SK-N-SH (cell line): ENCODE measurements around the gene PDE4B. TPM values are rescaled to one million over a fixed set of nuclear protein-coding genes. Genes with fewer than 3 reads are reported as not detected.

Experiments used
- CTCF ChIA-PET: fragments of 300-600, 350-600 bp; formaldehyde crosslinking; extraction: SDS; loops from one replicate; lab custom pipeline; 2021; lab: Yijun Ruan, JAX
- POLR2A ChIA-PET: fragments of 350-600 bp; sonication (Branson Sonifier 250); formaldehyde crosslinking; extraction: SDS; loops from one replicate; lab custom pipeline; 2020; ENCODE audit warnings: antibody characterized with exemption, inconsistent platforms; lab: Yijun Ruan, JAX
- DNase-seq: peaks from one replicate; pipeline ENCODE4 v3.0.0; 2012
- H2AFZ ChIP-seq: fragments of 200-600 bp; sonication (generic); 2 replicates; pipeline ENCODE4 v1.8.1; 2016; ENCODE audit warnings: antibody characterized with exemption, mild to moderate bottlenecking, low read depth
- H3F3A ChIP-seq: fragments of 200-600 bp; sonication (generic); replicated peaks from 2 replicates; pipeline ENCODE3; 2016; ENCODE audit warnings: antibody characterized with exemption, mild to moderate bottlenecking; ENCODE audit not compliant: insufficient read depth
- H3K27ac ChIP-seq, 2 experiments: fragments of 200-500 bp in 1 of 2; fragments of 200-600 bp in 1 of 2; sonication (Bioruptor generic) in 1 of 2; sonication (generic), shearing (Covaris generic) in 1 of 2; 2 replicates each; pipeline versions ENCODE4 v1.5.1 to v1.6.1; 2014 to 2016; ENCODE audit warnings: low read depth in 2 of 2, inconsistent platforms in 1 of 2, low read length in 1 of 2, mild to moderate bottlenecking in 1 of 2, mixed read lengths in 1 of 2
- H3K27me3 ChIP-seq: fragments of 200-600 bp; sonication (generic), shearing (Covaris generic); 2 replicates; pipeline ENCODE4 v1.6.1; 2016; ENCODE audit warnings: mixed run types; ENCODE audit not compliant: insufficient read depth
- H3K36me3 ChIP-seq, 2 experiments: fragments of 200-500 bp in 1 of 2; fragments of 200-600 bp in 1 of 2; sonication (Bioruptor generic) in 1 of 2; sonication (generic) in 1 of 2; replicated peaks in 1 of 2; 2 replicates each; pipeline versions ENCODE3 to v1.5.1; 2014 to 2016; ENCODE audit warnings: low read length in 1 of 2, mild to moderate bottlenecking in 1 of 2; ENCODE audit not compliant: insufficient read depth in 2 of 2, control insufficient read depth in 1 of 2
- H3K4me1 ChIP-seq, 2 experiments: fragments of 200-500 bp in 1 of 2; fragments of 200-600 bp in 1 of 2; sonication (Bioruptor generic) in 1 of 2; sonication (generic), shearing (Covaris generic) in 1 of 2; 2 replicates each; pipeline versions ENCODE4 v1.5.1 to v1.6.1; 2014 to 2016; ENCODE audit warnings: low read depth in 1 of 2, low read length in 1 of 2, mixed run types in 1 of 2; ENCODE audit not compliant: insufficient read depth in 2 of 2, control insufficient read depth in 1 of 2
- H3K4me2 ChIP-seq: fragments of 200-600 bp; sonication (generic), shearing (Covaris generic); 2 replicates; pipeline ENCODE4 v1.6.1; 2017; ENCODE audit warnings: mixed run types
- H3K4me3 ChIP-seq, 2 experiments: fragments of 200-500 bp in 1 of 2; fragments of 200-600 bp in 1 of 2; sonication (Bioruptor generic) in 1 of 2; sonication (generic), shearing (Covaris generic) in 1 of 2; 2 replicates each; pipeline versions ENCODE4 v1.5.1 to v1.8.1; 2014 to 2016; ENCODE audit warnings: low read depth in 2 of 2, inconsistent platforms in 1 of 2, low read length in 1 of 2, mild to moderate bottlenecking in 1 of 2, mixed read lengths in 1 of 2, moderate library complexity in 1 of 2
- H3K79me2 ChIP-seq: fragments of 200-600 bp; sonication (generic); 2 replicates; pipeline ENCODE4 v1.8.1; 2017; ENCODE audit warnings: mild to moderate bottlenecking; ENCODE audit not compliant: insufficient read depth
- H3K9ac ChIP-seq: fragments of 200-600 bp; sonication (generic); 2 replicates; pipeline ENCODE4 v1.6.1; 2017; ENCODE audit warnings: mixed run types
- H3K9me2 ChIP-seq: fragments of 200-600 bp; sonication (generic); 2 replicates; pipeline ENCODE4 v1.6.1; 2017; ENCODE audit warnings: mixed run types
- H3K9me3 ChIP-seq: fragments of 200-600 bp; sonication (generic); 2 replicates; pipeline ENCODE4 v1.6.1; 2017; ENCODE audit warnings: mixed run types, mild to moderate bottlenecking, moderate library complexity
- H4K20me1 ChIP-seq: fragments of 200-600 bp; sonication (generic); 2 replicates; pipeline ENCODE4 v1.6.1; 2017; ENCODE audit warnings: mild to moderate bottlenecking, mixed run types; ENCODE audit not compliant: insufficient read depth
- CHD2 ChIP-seq: fragments of 150-350 bp; IDR thresholded peaks from 2 replicates; pipeline ENCODE4 v1.6.1; 2018; ENCODE audit warnings: low read length; ENCODE audit not compliant: partially characterized antibody
- EP300 ChIP-seq, 2 experiments: IDR thresholded peaks; 2 replicates each; pipeline versions ENCODE4 v1.4.0 to v1.6.1; 2012; ENCODE audit warnings: borderline replicate concordance in 1 of 2, low read depth in 1 of 2, low read length in 1 of 2
- EZH2phosphoT487 ChIP-seq: fragments of 200-600 bp; sonication (generic); IDR thresholded peaks from 2 replicates; pipeline ENCODE4 v1.6.1; 2017; ENCODE audit warnings: low read depth, mixed run types, mild to moderate bottlenecking, antibody characterized with exemption, moderate library complexity, borderline replicate concordance
- FOXJ3 ChIP-seq: sonication (generic); formaldehyde crosslinking; IDR thresholded peaks from 2 replicates; pipeline ENCODE4 v1.5.1; 2020; ENCODE audit warnings: mild to moderate bottlenecking, missing genetic modification reagents
- GABPA ChIP-seq: IDR thresholded peaks from 2 replicates; pipeline ENCODE4 v1.4.0; 2012; ENCODE audit warnings: low read depth, mild to moderate bottlenecking
- MAX ChIP-seq: IDR thresholded peaks from 2 replicates; pipeline ENCODE4 v1.4.0; 2012; ENCODE audit warnings: low read depth
- MEF2A ChIP-seq: IDR thresholded peaks from 2 replicates; pipeline ENCODE4 v1.4.0; 2012; ENCODE audit warnings: low read depth, borderline replicate concordance
- MXI1 ChIP-seq: IDR thresholded peaks from 2 replicates; pipeline ENCODE4 v1.6.1; 2012; ENCODE audit warnings: mild to moderate bottlenecking, low read depth, low read length, improper control_type of control experiment
- NFIC ChIP-seq: IDR thresholded peaks from 2 replicates; pipeline ENCODE4 v1.4.0; 2012; ENCODE audit warnings: borderline replicate concordance
- NRF1 ChIP-seq: IDR thresholded peaks from 2 replicates; pipeline ENCODE4 v1.6.1; 2012; ENCODE audit warnings: low read depth, mild to moderate bottlenecking, low read length
- PBX3 ChIP-seq: IDR thresholded peaks from 2 replicates; pipeline ENCODE4; 2012
- POLR2AphosphoS5 ChIP-seq: IDR thresholded peaks from 2 replicates; pipeline ENCODE4 v1.6.1; 2012; ENCODE audit warnings: low read depth, low read length
- RAD21 ChIP-seq: IDR thresholded peaks from 2 replicates; pipeline ENCODE4 v1.6.1; 2012; ENCODE audit warnings: mild to moderate bottlenecking, low read length
- RFX5 ChIP-seq: IDR thresholded peaks from 2 replicates; pipeline ENCODE4 v1.6.1; 2012; ENCODE audit warnings: mild to moderate bottlenecking, improper control_type of control experiment, low read length
- SIN3A ChIP-seq: IDR thresholded peaks from 2 replicates; pipeline ENCODE4 v1.6.1; 2012; ENCODE audit warnings: low read depth, mild to moderate bottlenecking, low read length, moderate library complexity, borderline replicate concordance
- SMC3 ChIP-seq: IDR thresholded peaks from 2 replicates; pipeline ENCODE4 v1.6.1; 2012; ENCODE audit warnings: low read depth, low read length, improper control_type of control experiment
- TCF12 ChIP-seq: IDR thresholded peaks from 2 replicates; pipeline ENCODE4 v1.4.0; 2012
- USF1 ChIP-seq: IDR thresholded peaks from 2 replicates; pipeline ENCODE4 v1.4.0; 2012; ENCODE audit warnings: low read depth, borderline replicate concordance
- WGBS: methylation state at CpG from one replicate; pipeline ENCODE4 v1.1.6; 2017; ENCODE audit warnings: low lambda C conversion rate; 5-methylcytosine and 5-hydroxymethylcytosine counted together
- polyA plus RNA-seq, 3 experiments: library from polyadenylated mRNA; depleted of rRNA; stranded (reverse); fragments of >200 nt; gene quantifications; 2 replicates each; pipeline ENCODE4 v1.2.3, GENCODE V29; 2012

PDE4B gene
- polyA plus RNA-seq, 1 of the 3 experiments (the other 2 are of a cell fraction), result 1.9 TPM

- Histone ChIP-seq H3K27me3 (no peaks in the 10 kb centered on the region), H4K20me1 (no peaks in the 10 kb centered on the region), H2AFZ (no peak overlapping the region), H3K27ac (no peak overlapping the region), H3F3A (no peaks in the 10 kb centered on the region), H3K36me3 (no peaks in the 10 kb centered on the region), H3K4me2 (no peak overlapping the region), H3K4me1 (no peaks in the 10 kb centered on the region), H3K9ac (no peak overlapping the region), H3K9me2 (no peaks in the 10 kb centered on the region), H3K79me2 (no peaks in the 10 kb centered on the region), H3K4me3 (no peak overlapping the region), H3K9me3 (no peaks in the 10 kb centered on the region)
- DNase-seq, result no peak
- TF ChIP-seq SIN3A (no peak), RFX5 (no peak), EP300 (IDR thresholded peaks at IDR 0.05; ENCODE audit: borderline replicate concordance in 1 of 2, low read depth in 1 of 2, low read length in 1 of 2) (no peak), NRF1 (no peak), TCF12 (no peak), PBX3 (no peak), RAD21 (no peak), CHD2 (no peak), MEF2A (no peak), EZH2phosphoT487 (no peak), USF1 (no peak), SMC3 (no peak), MXI1 (no peak), FOXJ3 (no peak), MAX (no peak), POLR2AphosphoS5 (no peak), NFIC (no peak), GABPA (no peak)
- ChIA-PET CTCF (interaction anchor here (1.3 to 2.2 kb wide), 2 partner anchors 23 to 203 kb away, joined by 3 to 6 read pairs; no protein-coding TSS in a partner anchor), POLR2A (no interaction called here)
- WGBS, result 17% methylated on average over 3 of the region's 3 CpGs
These were observed 97.6 kb downstream of the PDE4B start for GRCh38 chr1:65890201-65890843.
